ENCODE measurements around the gene ETS1. TPM values are rescaled to one million over a fixed set of nuclear protein-coding genes. Genes with fewer than 3 reads are reported as not detected.

Gene ETS1
- 10 to 100 TPM; 14.2 to 37.2 (median 23.3) TPM for total RNA-seq
- long read RNA-seq, partial matches to known transcripts: 0 of 2 reads
- long read RNA-seq, other reads (novel, unspliced or antisense): 2 of 2 reads

GRCh38 chr11:128587415-128587814 lies at the start of gene ETS1:
Gene ETS1 (minus strand): TSS chr11:128587558. CDS start chr11:128573130, 14,428 bp downstream.
- Histone ChIP-seq H3K9me3 (no peaks in the 10 kb centered on the region), H3K4me3 (peak within 1 kb of the TSS in 1 of 3 donors; percentile 9), H3K4me1 (no peaks in the 10 kb centered on the region), H3K36me3 (no peaks in the 10 kb centered on the region), H3K27ac (peak within 1 kb of the TSS in 2 of 3 donors; percentile 4 to 29), H3K27me3 (peaks cover 0 to 11% of the 10 kb centered on the region in 2 donors)
- ATAC-seq (peak; percentile 53 to 67 (median 64)), DNase-seq (no peak)
- 35% methylated on average over 4 of the region's 4 CpGs for WGBS (ENCODE audit: insufficient coverage, low coverage, low lambda C conversion rate, missing lambda C conversion rate)
- intact Hi-C loops (cut with DNase I): no loop called here
- no peak for TF ChIP-seq CTCF (IDR thresholded peaks at IDR 0.05)
- no peak for TF ChIP-seq POLR2A (IDR thresholded peaks at IDR 0.05)

- Histone ChIP-seq H3K27me3 (no peaks in the 10 kb centered on the region), H3K4me3 (no peak overlapping the region), H3K27ac (no peak overlapping the region), H3K9me3 (no peaks in the 10 kb centered on the region), H3K4me1 (peaks cover 0 to 16% (median 7%) of the 10 kb centered on the region in 4 donors), H3K36me3 (no peaks in the 10 kb centered on the region)
- intact Hi-C loops (cut with DNase I): loop anchor here (10.0 kb wide), 3 partner anchors 150 to 350 kb away; no protein-coding TSS in a partner anchor
- TF ChIP-seq POLR2A (IDR thresholded peaks at IDR 0.05) (no peak), CTCF (IDR thresholded peaks at IDR 0.05) (no peak)
- DNase-seq: no peak
- ATAC-seq: no peak
- WGBS (ENCODE audit: insufficient coverage, low coverage, low lambda C conversion rate, missing lambda C conversion rate): 100% methylated on average over 1 of the region's 2 CpGs
Observed at GRCh38 chr11:128634395-128634794, 47.0 kb upstream of the ETS1 start.

GRCh38 chr11:128633384-128633965 lies 46.1 kb upstream of the ETS1 start:
- Histone ChIP-seq H3K27ac (no peak overlapping the region), H3K36me3 (no peaks in the 10 kb centered on the region), H3K27me3 (no peaks in the 10 kb centered on the region), H3K4me1 (peaks cover 0 to 20% (median 8%) of the 10 kb centered on the region in 4 donors), H3K4me3 (no peak overlapping the region), H3K9me3 (no peaks in the 10 kb centered on the region)
- 40% methylated on average over 2 of the region's 8 CpGs for WGBS (ENCODE audit: insufficient coverage, low coverage, low lambda C conversion rate, missing lambda C conversion rate)
- DNase-seq (no peak), ATAC-seq (no peak)
- TF ChIP-seq POLR2A (IDR thresholded peaks at IDR 0.05) (no peak), CTCF (IDR thresholded peaks at IDR 0.05) (no peak)
- intact Hi-C loops (cut with DNase I): loop anchor here (10.0 kb wide), 3 partner anchors 149 to 349 kb away; no protein-coding TSS in a partner anchor

- 20% methylated on average over 2 of the region's 6 CpGs for WGBS (ENCODE audit: insufficient coverage, low coverage, low lambda C conversion rate, missing lambda C conversion rate)
- DNase-seq (no peak), ATAC-seq (peak in 3 of 4 donors; percentile 19 to 34 (median 22))
- Histone ChIP-seq H3K27me3 (no peaks in the 10 kb centered on the region), H3K9me3 (no peaks in the 10 kb centered on the region), H3K27ac (no peak overlapping the region), H3K4me3 (no peak overlapping the region), H3K4me1 (peaks cover 0 to 20% (median 8%) of the 10 kb centered on the region in 4 donors), H3K36me3 (no peaks in the 10 kb centered on the region)
- intact Hi-C loops (cut with DNase I): loop anchor here (10.0 kb wide), 3 partner anchors 147 to 347 kb away; no protein-coding TSS in a partner anchor
- TF ChIP-seq POLR2A (IDR thresholded peaks at IDR 0.05) (no peak), CTCF (IDR thresholded peaks at IDR 0.05) (peak; percentile 41 to 56 (median 49))
Observed at GRCh38 chr11:128632141-128632791, 44.9 kb upstream of the ETS1 start.
